Astrocyte of the spinal cord (primary cell): Measurements from ENCODE around the gene WDR72.

Experiments used
- DNase-seq: peaks from one replicate; pipeline ENCODE4 v3.0.0; 2011; ENCODE audit warnings: low read depth, low spot score
- H3K4me3 ChIP-seq: 2 replicates; pipeline ENCODE4 v1.5.1; 2011; ENCODE audit warnings: low read depth, mild to moderate bottlenecking, low read length, moderate library complexity
- CTCF ChIP-seq: IDR thresholded peaks from 2 replicates; pipeline ENCODE4 v1.5.1; 2012; ENCODE audit warnings: low read depth, mild to moderate bottlenecking, low read length, inconsistent platforms
- in situ Hi-C: cut with HindIII; loops from 2 replicates; pipeline ENCODE4 v1.10.0; 2017; ENCODE audit warnings: low sequenced_read_pairs

The WDR72 gene

GRCh38 chr15:53681056-53681455 lies 78.4 kb downstream of the WDR72 start:
- no peak overlapping the region for H3K4me3 ChIP-seq
- in situ Hi-C loops, result no loop called here
- TF ChIP-seq CTCF, result no peak
- no peak for DNase-seq

GRCh38 chr15:53675832-53676231 lies 83.6 kb downstream of the WDR72 start:
- in situ Hi-C loops, result no loop called here
- no peak for TF ChIP-seq CTCF
- no peak overlapping the region for H3K4me3 ChIP-seq
- DNase-seq, result no peak

- in situ Hi-C loops, result no loop called here
- no peak for DNase-seq
- no peak overlapping the region for H3K4me3 ChIP-seq
- TF ChIP-seq CTCF, result no peak
Measured at GRCh38 chr15:53671545-53671944, 87.9 kb downstream of the WDR72 start.

GRCh38 chr15:53670701-53671100 lies 88.8 kb downstream of the WDR72 start:
- in situ Hi-C loops, result no loop called here

GRCh38 chr15:53665930-53666329 lies 93.5 kb downstream of the WDR72 start:
- DNase-seq, result peak; percentile 16
- no peak overlapping the region for H3K4me3 ChIP-seq
- TF ChIP-seq CTCF, result peak; percentile 56
- in situ Hi-C loops, result no loop called here

More at GRCh38 chr15:53670701-53671100, 88.8 kb downstream of the WDR72 start:
- H3K4me3 ChIP-seq, result no peak overlapping the region
- TF ChIP-seq CTCF, result no peak
- no peak for DNase-seq

- peak; percentile 14 for DNase-seq
- in situ Hi-C loops, result no loop called here
- TF ChIP-seq CTCF, result no peak
- no peak overlapping the region for H3K4me3 ChIP-seq
Measured at GRCh38 chr15:53658827-53659555, 100.5 kb downstream of the WDR72 start.
